ENCODE data around the gene NUAK2.
"Not testable (repeated sequence)": the region's sequence is repeated elsewhere in the genome, so short reads cannot be mapped to it uniquely, and the experiment has no call there.

Gene NUAK2

GRCh38 chr1:205294175-205294917 lies 27.2 kb downstream of the NUAK2 start:
- DNase-seq: no peak

GRCh38 chr1:205293350-205294074 lies 28.0 kb downstream of the NUAK2 start:
- DNase-seq: no peak

- DNase-seq: no peak
Observed at GRCh38 chr1:205291596-205291995, 29.9 kb downstream of the NUAK2 start.

- DNase-seq: peak; percentile 81
Observed at GRCh38 chr1:205287767-205288559, 33.6 kb downstream of the NUAK2 start.

- DNase-seq: no peak
Observed at GRCh38 chr1:205287076-205287475, 34.5 kb downstream of the NUAK2 start.

- peak; percentile 75 for DNase-seq
Observed at GRCh38 chr1:205286335-205286950, 35.1 kb downstream of the NUAK2 start.

- DNase-seq: no peak
Observed at GRCh38 chr1:205285381-205286101, 36.0 kb downstream of the NUAK2 start.

GRCh38 chr1:205284420-205285144 lies 37.0 kb downstream of the NUAK2 start:
- peak; percentile 62 for DNase-seq

- DNase-seq: no peak
Observed at GRCh38 chr1:205283270-205284147, 38.0 kb downstream of the NUAK2 start.

- not testable (repeated sequence) for DNase-seq
Observed at GRCh38 chr1:205280666-205281395, 40.7 kb downstream of the NUAK2 start.

GRCh38 chr1:205279986-205280385 lies 41.6 kb downstream of the NUAK2 start:
- DNase-seq: no peak

- no peak for DNase-seq
Observed at GRCh38 chr1:205276689-205277065, 44.9 kb downstream of the NUAK2 start.

GRCh38 chr1:205275916-205276688 lies 45.4 kb downstream of the NUAK2 start:
- no peak for DNase-seq

GRCh38 chr1:205275133-205275532 lies 46.4 kb downstream of the NUAK2 start:
- no peak for DNase-seq

GRCh38 chr1:205274041-205274691 lies 47.4 kb downstream of the NUAK2 start:
- DNase-seq: no peak

GRCh38 chr1:205273551-205273982 lies 48.0 kb downstream of the NUAK2 start:
- peak; percentile 50 for DNase-seq

GRCh38 chr1:205272536-205272935 lies 49.0 kb downstream of the NUAK2 start:
- DNase-seq: no peak

GRCh38 chr1:205271745-205272144 lies 49.8 kb downstream of the NUAK2 start:
- no peak for DNase-seq

- no peak for DNase-seq
Observed at GRCh38 chr1:205271277-205271676, 50.3 kb downstream of the NUAK2 start.

Measured in GDM1 (cell line).